Gastroesophageal sphincter (tissue), 3 donors: ENCODE measurements around the gene AP4E1.

Experiments used
- CTCF ChIP-seq, 4 experiments: fragments of 200-600 bp in 2 of 4; fragments of 450-650 bp in 2 of 4; sonication (generic) in 1 of 4; IDR thresholded peaks; one replicate each; pipeline ENCODE4 v1.5.1; 2017 to 2019; ENCODE audit warnings: antibody characterized with exemption in 4 of 4, mild to moderate bottlenecking in 2 of 4, moderate library complexity in 2 of 4
- EP300 ChIP-seq: sonication (generic); formaldehyde crosslinking; IDR thresholded peaks from one replicate; pipeline ENCODE4 v1.6.1; 2017; ENCODE audit warnings: antibody characterized with exemption, mild to moderate bottlenecking
- POLR2A ChIP-seq, 2 donors: fragments of 450-650 bp; IDR thresholded peaks; one replicate each; pipeline ENCODE4 v1.6.1; 2017; ENCODE audit warnings: antibody characterized with exemption in 2 of 2, mild to moderate bottlenecking in 2 of 2, moderate library complexity in 1 of 2
- POLR2AphosphoS5 ChIP-seq: sonication (generic); formaldehyde crosslinking; IDR thresholded peaks from one replicate; pipeline ENCODE4 v1.6.1; 2017; ENCODE audit warnings: antibody characterized with exemption

GRCh38 chr15:50886611-50887345, 21.7 kb upstream of the AP4E1 start:
- no peak for TF ChIP-seq CTCF (IDR thresholded peaks at IDR 0.05)
- TF ChIP-seq EP300, result no peak
- no peak for TF ChIP-seq POLR2AphosphoS5
- TF ChIP-seq POLR2A (IDR thresholded peaks at IDR 0.05), result no peak
